ENCODE data around the gene CRYBB1. TPM values are rescaled to one million over a fixed set of nuclear protein-coding genes. Genes with fewer than 3 reads are reported as not detected.

Gene CRYBB1
- polyA plus RNA-seq, 1 of the 3 experiments (the other 2 are of a cell fraction) = 0.05 TPM

DNA sequence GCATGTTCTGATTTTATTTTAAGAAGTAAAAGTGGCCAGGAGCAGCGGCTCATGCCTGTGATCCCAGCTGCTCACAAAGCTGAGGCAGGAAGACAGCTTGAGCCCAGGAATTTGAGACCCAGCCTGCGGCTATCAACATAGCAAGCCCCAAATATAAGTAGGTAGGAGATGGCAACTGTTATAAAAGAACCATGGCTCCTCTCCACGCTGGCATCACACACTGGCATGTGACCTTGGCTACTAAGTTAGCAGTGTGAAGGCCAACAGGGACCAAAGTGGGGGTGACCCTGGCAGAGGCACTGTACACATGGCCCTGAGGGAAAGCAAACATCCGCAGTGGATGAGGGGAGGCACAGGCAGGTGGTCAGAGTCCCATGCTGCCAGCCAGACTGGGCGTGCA is 60.9 kb downstream of the CRYBB1 start:
- peaks cover 48% of the 10 kb centered on the region for H3K79me2 ChIP-seq (ENCODE audit: insufficient read depth)
- TF ChIP-seq ELF1 (IDR thresholded peaks at IDR 0.05) = no peak
- TF ChIP-seq TCF12 (IDR thresholded peaks at IDR 0.05) = no peak
- no peak for TF ChIP-seq RXRA (IDR thresholded peaks at IDR 0.05; ENCODE audit: borderline replicate concordance, low read depth)
- no peak for TF ChIP-seq MXI1 (IDR thresholded peaks at IDR 0.05; ENCODE audit: low read depth, low read length)
- TF ChIP-seq CTCF (IDR thresholded peaks at IDR 0.05) = no peak
- TF ChIP-seq GATA2 (CRISPR knock-in tag; IDR thresholded peaks at IDR 0.05) = no peak
- TF ChIP-seq, protein P1, sequence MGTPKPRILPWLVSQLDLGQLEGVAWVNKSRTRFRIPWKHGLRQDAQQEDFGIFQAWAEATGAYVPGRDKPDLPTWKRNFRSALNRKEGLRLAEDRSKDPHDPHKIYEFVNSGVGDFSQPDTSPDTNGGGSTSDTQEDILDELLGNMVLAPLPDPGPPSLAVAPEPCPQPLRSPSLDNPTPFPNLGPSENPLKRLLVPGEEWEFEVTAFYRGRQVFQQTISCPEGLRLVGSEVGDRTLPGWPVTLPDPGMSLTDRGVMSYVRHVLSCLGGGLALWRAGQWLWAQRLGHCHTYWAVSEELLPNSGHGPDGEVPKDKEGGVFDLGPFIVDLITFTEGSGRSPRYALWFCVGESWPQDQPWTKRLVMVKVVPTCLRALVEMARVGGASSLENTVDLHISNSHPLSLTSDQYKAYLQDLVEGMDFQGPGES (IDR thresholded peaks at IDR 0.05; ENCODE audit: low read depth, low read length) = no peak
- TF ChIP-seq TAF1 (IDR thresholded peaks at IDR 0.05; ENCODE audit: borderline replicate concordance, low read depth, low read length) = no peak
- no peak for TF ChIP-seq MEF2A (IDR thresholded peaks at IDR 0.05; ENCODE audit: borderline replicate concordance, low read depth)
- no peak for TF ChIP-seq SIN3A (IDR thresholded peaks at IDR 0.05; ENCODE audit: borderline replicate concordance, low read depth, low read length)
- TF ChIP-seq RAD21 (IDR thresholded peaks at IDR 0.05; ENCODE audit: low read length) = no peak
- TF ChIP-seq NFIC (IDR thresholded peaks at IDR 0.05; ENCODE audit: borderline replicate concordance) = no peak
- POLR2A ChIA-PET = no interaction called here

DNA sequence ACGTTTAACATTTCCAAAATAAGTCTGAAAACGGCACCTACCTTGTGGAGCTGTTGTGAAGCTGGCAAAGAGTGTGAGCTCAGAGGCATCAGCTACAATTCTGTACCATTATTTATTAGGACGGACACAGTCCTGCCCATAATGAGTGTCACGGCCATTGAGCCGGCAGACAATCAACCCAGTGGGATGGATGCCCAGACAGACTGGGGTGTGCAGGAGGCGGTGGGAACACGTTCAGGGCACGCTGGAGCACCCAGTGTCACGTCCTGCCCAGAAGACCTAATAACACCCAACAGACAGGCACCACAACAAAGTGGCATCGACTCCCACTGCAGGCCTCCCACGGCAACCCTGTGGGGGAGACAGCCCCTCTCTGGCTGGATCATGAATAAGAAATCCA is 62.3 kb downstream of the CRYBB1 start:
- no peak for DNase-seq
- H3F3A ChIP-seq (replicated peaks; ENCODE audit: insufficient read depth) = peaks cover 17% of the 10 kb centered on the region
- H3K9ac ChIP-seq = no peak overlapping the region
- peaks cover 55% of the 10 kb centered on the region for H3K79me2 ChIP-seq (ENCODE audit: insufficient read depth)
- H3K4me1 ChIP-seq (ENCODE audit: control insufficient read depth in 1 of 2, insufficient read depth in 2 of 2, low read depth in 1 of 2, low read length in 1 of 2) = peaks cover 0 to 23% of the 10 kb centered on the region in 2 experiments; a peak in 3 of 4 replicates
- ChIA-PET POLR2A (no interaction called here), CTCF (no interaction called here)
- H2AFZ ChIP-seq (ENCODE audit: low read depth) = no peak overlapping the region
- no peaks in the 10 kb centered on the region for H3K36me3 ChIP-seq (replicated peaks in 1 of 2; ENCODE audit: control insufficient read depth in 1 of 2, insufficient read depth in 2 of 2, low read length in 1 of 2)
- H3K27me3 ChIP-seq (ENCODE audit: insufficient read depth) = no peaks in the 10 kb centered on the region
- no peaks in the 10 kb centered on the region for H3K9me3 ChIP-seq
- no peaks in the 10 kb centered on the region for H4K20me1 ChIP-seq (ENCODE audit: insufficient read depth)
- H3K4me3 ChIP-seq (ENCODE audit: low read depth in 2 of 2, low read length in 1 of 2) = no peak overlapping the region
- no peak overlapping the region for H3K27ac ChIP-seq (ENCODE audit: low read depth in 2 of 2, low read length in 1 of 2)
- no peak overlapping the region for H3K4me2 ChIP-seq
- no peaks in the 10 kb centered on the region for H3K9me2 ChIP-seq
- 98% methylated on average over 9 of the region's 11 CpGs for WGBS (ENCODE audit: low lambda C conversion rate)
- TF ChIP-seq, protein P2, sequence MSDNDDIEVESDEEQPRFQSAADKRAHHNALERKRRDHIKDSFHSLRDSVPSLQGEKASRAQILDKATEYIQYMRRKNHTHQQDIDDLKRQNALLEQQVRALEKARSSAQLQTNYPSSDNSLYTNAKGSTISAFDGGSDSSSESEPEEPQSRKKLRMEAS (IDR thresholded peaks at IDR 0.05; ENCODE audit: low read depth) = no peak
- TF ChIP-seq RCOR1 (IDR thresholded peaks at IDR 0.05; ENCODE audit: low read length) = no peak
- no peak for TF ChIP-seq SIN3A (IDR thresholded peaks at IDR 0.05; ENCODE audit: borderline replicate concordance, low read depth, low read length)
- no peak for TF ChIP-seq USF2 (IDR thresholded peaks at IDR 0.05; ENCODE audit: borderline replicate concordance, low read depth, low read length)
- no peak for TF ChIP-seq TCF12 (IDR thresholded peaks at IDR 0.05)
- TF ChIP-seq EZH2phosphoT487 (IDR thresholded peaks at IDR 0.05; ENCODE audit: borderline replicate concordance, low read depth) = no peak
- TF ChIP-seq ZBTB33 (IDR thresholded peaks at IDR 0.05; ENCODE audit: borderline replicate concordance, low read depth) = no peak
- TF ChIP-seq, protein P1 (IDR thresholded peaks at IDR 0.05; ENCODE audit: low read depth, low read length) = no peak
- no peak for TF ChIP-seq FOXJ3 (CRISPR knock-in tag; IDR thresholded peaks at IDR 0.05)
- no peak for TF ChIP-seq RAD21 (IDR thresholded peaks at IDR 0.05; ENCODE audit: low read length)
- TF ChIP-seq RXRA (IDR thresholded peaks at IDR 0.05; ENCODE audit: borderline replicate concordance, low read depth) = no peak

More for the DNA sequence above, 60.9 kb downstream of the CRYBB1 start:
- Histone ChIP-seq H2AFZ (ENCODE audit: low read depth) (no peak overlapping the region), H3K9ac (no peak overlapping the region), H3K4me3 (ENCODE audit: low read depth in 2 of 2, low read length in 1 of 2) (no peak overlapping the region), H3F3A (replicated peaks; ENCODE audit: insufficient read depth) (peaks cover 12% of the 10 kb centered on the region), H3K4me2 (no peak overlapping the region), H3K27me3 (ENCODE audit: insufficient read depth) (no peaks in the 10 kb centered on the region), H3K4me1 (ENCODE audit: control insufficient read depth in 1 of 2, insufficient read depth in 2 of 2, low read depth in 1 of 2, low read length in 1 of 2) (peaks cover 0 to 12% of the 10 kb centered on the region in 2 experiments; a peak in 1 of 4 replicates), H3K36me3 (replicated peaks in 1 of 2; ENCODE audit: control insufficient read depth in 1 of 2, insufficient read depth in 2 of 2, low read length in 1 of 2) (no peaks in the 10 kb centered on the region), H3K9me3 (no peaks in the 10 kb centered on the region), H3K27ac (ENCODE audit: low read depth in 2 of 2, low read length in 1 of 2) (no peak overlapping the region), H4K20me1 (ENCODE audit: insufficient read depth) (no peaks in the 10 kb centered on the region), H3K9me2 (no peaks in the 10 kb centered on the region)
- WGBS (ENCODE audit: low lambda C conversion rate) = 95% methylated on average over 5 of the region's 5 CpGs
- CTCF ChIA-PET = no interaction called here
- DNase-seq = no peak
